ENCODE measurements around the gene GAN. TPM values are rescaled to one million over a fixed set of nuclear protein-coding genes. Genes with fewer than 3 reads are reported as not detected.
"Not testable (repeated sequence)": the region's sequence is repeated elsewhere in the genome, so short reads cannot be mapped to it uniquely, and the experiment has no call there.

The GAN gene
- polyA plus RNA-seq, 3 donors = 2.5 to 3.5 (median 2.6) TPM

- no peak for DNase-seq (ENCODE audit: extremely low read depth in 1 of 11, low read depth in 9 of 11, low spot score in 4 of 11)
Measured at GRCh38 chr16:81413245-81413990, 98.7 kb downstream of the GAN start.

GRCh38 chr16:81415751-81416150, 101.0 kb downstream of the GAN start:
- DNase-seq (ENCODE audit: extremely low read depth in 1 of 11, low read depth in 9 of 11, low spot score in 4 of 11) = no peak

GRCh38 chr16:81416749-81417148, 102.0 kb downstream of the GAN start:
- no peak for DNase-seq (ENCODE audit: extremely low read depth in 1 of 11, low read depth in 9 of 11, low spot score in 4 of 11)

GRCh38 chr16:81417210-81417609, 102.4 kb downstream of the GAN start:
- DNase-seq (ENCODE audit: extremely low read depth in 1 of 11, low read depth in 9 of 11, low spot score in 4 of 11) = no peak

- DNase-seq (ENCODE audit: extremely low read depth in 1 of 11, low read depth in 9 of 11, low spot score in 4 of 11) = no peak
Measured at GRCh38 chr16:81419806-81420205, 105.0 kb downstream of the GAN start.

GRCh38 chr16:81421126-81421525, 106.4 kb downstream of the GAN start:
- no peak for DNase-seq (ENCODE audit: extremely low read depth in 1 of 11, low read depth in 9 of 11, low spot score in 4 of 11)

GRCh38 chr16:81421536-81421935, 106.8 kb downstream of the GAN start:
- DNase-seq (ENCODE audit: extremely low read depth in 1 of 11, low read depth in 9 of 11, low spot score in 4 of 11) = no peak

GRCh38 chr16:81422153-81422552, 107.4 kb downstream of the GAN start:
- DNase-seq (ENCODE audit: extremely low read depth in 1 of 11, low read depth in 9 of 11, low spot score in 4 of 11) = not testable (repeated sequence)

GRCh38 chr16:81424771-81425170, 110.0 kb downstream of the GAN start:
- DNase-seq (ENCODE audit: extremely low read depth in 1 of 11, low read depth in 9 of 11, low spot score in 4 of 11) = no peak

- DNase-seq (ENCODE audit: extremely low read depth in 1 of 11, low read depth in 9 of 11, low spot score in 4 of 11) = no peak
Measured at GRCh38 chr16:81427219-81427618, 112.5 kb downstream of the GAN start.

GRCh38 chr16:81429045-81429521, 114.3 kb downstream of the GAN start:
- DNase-seq (ENCODE audit: extremely low read depth in 1 of 11, low read depth in 9 of 11, low spot score in 4 of 11) = no peak

- no peak for DNase-seq (ENCODE audit: extremely low read depth in 1 of 11, low read depth in 9 of 11, low spot score in 4 of 11)
Measured at GRCh38 chr16:81431554-81432353, 117.0 kb downstream of the GAN start.

- no peak for DNase-seq (ENCODE audit: extremely low read depth in 1 of 11, low read depth in 9 of 11, low spot score in 4 of 11)
Measured at GRCh38 chr16:81432937-81433557, 118.3 kb downstream of the GAN start.

- DNase-seq (ENCODE audit: extremely low read depth in 1 of 11, low read depth in 9 of 11, low spot score in 4 of 11) = no peak
Measured at GRCh38 chr16:81435103-81435502, 120.3 kb downstream of the GAN start.

- no peak for DNase-seq (ENCODE audit: extremely low read depth in 1 of 11, low read depth in 9 of 11, low spot score in 4 of 11)
Measured at GRCh38 chr16:81435567-81435966, 120.8 kb downstream of the GAN start.

- DNase-seq (ENCODE audit: extremely low read depth in 1 of 11, low read depth in 9 of 11, low spot score in 4 of 11) = no peak
Measured at GRCh38 chr16:81436386-81436785, 121.6 kb downstream of the GAN start.

GRCh38 chr16:81437865-81438264, 123.1 kb downstream of the GAN start:
- DNase-seq (ENCODE audit: extremely low read depth in 1 of 11, low read depth in 9 of 11, low spot score in 4 of 11) = no peak
